Stimulated activated memory B cell treated with anti-CD40 and anti-IgM and Interleukin-4, amounts not matched to agents 10 μg/mL and 1 μg/mL and 100 μg/mL, for 72 hours (primary cell): ENCODE measurements around the gene DNAAF1.
"Not testable (repeated sequence)": the region's sequence is repeated elsewhere in the genome, so short reads cannot be mapped to it uniquely, and the experiment has no call there.

Experiments
- ATAC-seq: fragments of 150-1000 bp; cut with Tn5 transposase; 2 replicates; pipeline ENCODE4 v1.10.0; 2021
- H3K27ac Mint-ChIP-seq: one replicate; pipeline ENCODE4 v1.8.0; 2022; ENCODE audit warnings: mild to moderate bottlenecking, mixed read lengths
- H3K27me3 Mint-ChIP-seq: one replicate; pipeline ENCODE4 v1.8.0; 2022; ENCODE audit warnings: mixed read lengths
- H3K36me3 Mint-ChIP-seq: one replicate; pipeline ENCODE4 v1.8.0; 2022; ENCODE audit warnings: mixed read lengths
- H3K4me1 Mint-ChIP-seq: one replicate; pipeline ENCODE4 v1.8.0; 2022; ENCODE audit warnings: mixed read lengths
- H3K4me3 Mint-ChIP-seq: one replicate; pipeline ENCODE4 v1.8.0; 2022; ENCODE audit warnings: mild to moderate bottlenecking, moderate library complexity, mixed read lengths
- H3K9me3 Mint-ChIP-seq: one replicate; pipeline ENCODE4 v1.8.0; 2022; ENCODE audit warnings: mixed read lengths

The DNAAF1 gene

GRCh38 chr16:84116720-84117493 lies 28.2 kb upstream of the DNAAF1 start, which contains the start of gene MBTPS1:
Gene MBTPS1 (minus strand): TSS chr16:84116942. CDS start chr16:84101783, 15,159 bp downstream.
- Mint-ChIP-seq H3K9me3 (no peaks in the 10 kb centered on the region), H3K4me3 (peak within 1 kb of the TSS; percentile 91), H3K27ac (peak within 1 kb of the TSS; percentile 90)

GRCh38 chr16:84117494-84117843 lies 27.6 kb upstream of the DNAAF1 start:
- peak overlapping the region; percentile 90 for H3K27ac Mint-ChIP-seq
- H3K9me3 Mint-ChIP-seq: no peaks in the 10 kb centered on the region
- no peaks in the 10 kb centered on the region for H3K27me3 Mint-ChIP-seq
- peaks cover 6% of the 10 kb centered on the region for H3K36me3 Mint-ChIP-seq
- H3K4me3 Mint-ChIP-seq: peak overlapping the region; percentile 91
- H3K4me1 Mint-ChIP-seq: peaks cover 24% of the 10 kb centered on the region
- no peak for ATAC-seq

More at GRCh38 chr16:84116720-84117493, 28.2 kb upstream of the DNAAF1 start, which contains the start of gene MBTPS1:
- Mint-ChIP-seq H3K27me3 (no peaks in the 10 kb centered on the region), H3K36me3 (peaks cover 4% of the 10 kb centered on the region), H3K4me1 (peaks cover 24% of the 10 kb centered on the region)
- peak; percentile 98 for ATAC-seq

- not testable (repeated sequence) for H3K27me3 Mint-ChIP-seq, H3K4me3 Mint-ChIP-seq, ATAC-seq, H3K27ac Mint-ChIP-seq, H3K9me3 Mint-ChIP-seq
- peaks cover 24% of the 10 kb centered on the region for H3K4me1 Mint-ChIP-seq
- H3K36me3 Mint-ChIP-seq: peaks cover 11% of the 10 kb centered on the region
Observed at GRCh38 chr16:84118315-84118714, 26.8 kb upstream of the DNAAF1 start.

GRCh38 chr16:84119368-84119767 lies 25.7 kb upstream of the DNAAF1 start:
- no peak for ATAC-seq
- no peaks in the 10 kb centered on the region for H3K27me3 Mint-ChIP-seq
- peaks cover 14% of the 10 kb centered on the region for H3K36me3 Mint-ChIP-seq
- H3K9me3 Mint-ChIP-seq: no peaks in the 10 kb centered on the region
- H3K4me3 Mint-ChIP-seq: no peak overlapping the region
- H3K27ac Mint-ChIP-seq: no peak overlapping the region
- H3K4me1 Mint-ChIP-seq: peaks cover 21% of the 10 kb centered on the region

GRCh38 chr16:84120023-84120422 lies 25.1 kb upstream of the DNAAF1 start:
- peaks cover 14% of the 10 kb centered on the region for H3K4me1 Mint-ChIP-seq
- no peak overlapping the region for H3K27ac Mint-ChIP-seq
- no peak overlapping the region for H3K4me3 Mint-ChIP-seq
- H3K9me3 Mint-ChIP-seq: no peaks in the 10 kb centered on the region
- H3K27me3 Mint-ChIP-seq: no peaks in the 10 kb centered on the region
- ATAC-seq: no peak
- peaks cover 20% of the 10 kb centered on the region for H3K36me3 Mint-ChIP-seq

- Mint-ChIP-seq H3K4me3 (no peak overlapping the region), H3K36me3 (peaks cover 29% of the 10 kb centered on the region), H3K9me3 (no peaks in the 10 kb centered on the region), H3K27ac (no peak overlapping the region), H3K4me1 (peaks cover 12% of the 10 kb centered on the region), H3K27me3 (no peaks in the 10 kb centered on the region)
- ATAC-seq: no peak
Observed at GRCh38 chr16:84121007-84121406, 24.1 kb upstream of the DNAAF1 start.

GRCh38 chr16:84124257-84125073 lies 20.6 kb upstream of the DNAAF1 start:
- Mint-ChIP-seq H3K27me3 (no peaks in the 10 kb centered on the region), H3K9me3 (no peaks in the 10 kb centered on the region), H3K4me1 (peaks cover 6% of the 10 kb centered on the region), H3K36me3 (peaks cover 37% of the 10 kb centered on the region), H3K4me3 (no peak overlapping the region), H3K27ac (no peak overlapping the region)
- no peak for ATAC-seq

GRCh38 chr16:84131117-84131516 lies 14.0 kb upstream of the DNAAF1 start:
- H3K27ac Mint-ChIP-seq: no peak overlapping the region
- H3K4me3 Mint-ChIP-seq: no peak overlapping the region
- H3K27me3 Mint-ChIP-seq: no peaks in the 10 kb centered on the region
- peaks cover 8% of the 10 kb centered on the region for H3K4me1 Mint-ChIP-seq
- H3K36me3 Mint-ChIP-seq: peaks cover 32% of the 10 kb centered on the region
- H3K9me3 Mint-ChIP-seq: no peaks in the 10 kb centered on the region
- no peak for ATAC-seq

GRCh38 chr16:84132527-84133285 lies 12.4 kb upstream of the DNAAF1 start:
- Mint-ChIP-seq H3K27me3 (no peaks in the 10 kb centered on the region), H3K9me3 (no peaks in the 10 kb centered on the region), H3K36me3 (peaks cover 30% of the 10 kb centered on the region), H3K4me3 (no peak overlapping the region), H3K4me1 (peaks cover 20% of the 10 kb centered on the region), H3K27ac (no peak overlapping the region)
- ATAC-seq: peak; percentile 53

- no peaks in the 10 kb centered on the region for H3K27me3 Mint-ChIP-seq
- peak overlapping the region; percentile 12 for H3K27ac Mint-ChIP-seq
- H3K9me3 Mint-ChIP-seq: no peaks in the 10 kb centered on the region
- no peak for ATAC-seq
- H3K4me3 Mint-ChIP-seq: no peak overlapping the region
- H3K4me1 Mint-ChIP-seq: peaks cover 30% of the 10 kb centered on the region
- H3K36me3 Mint-ChIP-seq: peaks cover 26% of the 10 kb centered on the region
Observed at GRCh38 chr16:84136331-84137125, 8.6 kb upstream of the DNAAF1 start.

GRCh38 chr16:84137287-84137686 lies 7.8 kb upstream of the DNAAF1 start:
- H3K4me3 Mint-ChIP-seq: no peak overlapping the region
- H3K9me3 Mint-ChIP-seq: no peaks in the 10 kb centered on the region
- no peaks in the 10 kb centered on the region for H3K27me3 Mint-ChIP-seq
- ATAC-seq: no peak
- peaks cover 35% of the 10 kb centered on the region for H3K4me1 Mint-ChIP-seq
- peak overlapping the region; percentile 12 for H3K27ac Mint-ChIP-seq
- peaks cover 26% of the 10 kb centered on the region for H3K36me3 Mint-ChIP-seq

GRCh38 chr16:84137769-84138357 lies 7.2 kb upstream of the DNAAF1 start:
- no peak overlapping the region for H3K4me3 Mint-ChIP-seq
- no peaks in the 10 kb centered on the region for H3K27me3 Mint-ChIP-seq

GRCh38 chr16:84138500-84138823 lies 6.6 kb upstream of the DNAAF1 start:
- peaks cover 41% of the 10 kb centered on the region for H3K4me1 Mint-ChIP-seq
- no peak overlapping the region for H3K4me3 Mint-ChIP-seq

More at GRCh38 chr16:84137769-84138357, 7.2 kb upstream of the DNAAF1 start:
- Mint-ChIP-seq H3K9me3 (no peaks in the 10 kb centered on the region), H3K36me3 (peaks cover 26% of the 10 kb centered on the region), H3K27ac (no peak overlapping the region), H3K4me1 (peaks cover 35% of the 10 kb centered on the region)
- no peak for ATAC-seq

More at GRCh38 chr16:84138500-84138823, 6.6 kb upstream of the DNAAF1 start:
- H3K27ac Mint-ChIP-seq: no peak overlapping the region
- no peaks in the 10 kb centered on the region for H3K27me3 Mint-ChIP-seq
- ATAC-seq: no peak
- no peaks in the 10 kb centered on the region for H3K9me3 Mint-ChIP-seq
- peaks cover 26% of the 10 kb centered on the region for H3K36me3 Mint-ChIP-seq
